HG03457 (cell line): ENCODE results near the gene FAM53C.

Source experiments
- ATAC-seq: cut with Tn5 transposase; IDR thresholded peaks from one replicate; pipeline ENCODE4 v1.9.1; 2021; ENCODE audit warnings: moderate number of reproducible peaks; ENCODE audit not compliant: unreplicated experiment

Gene FAM53C

DNA sequence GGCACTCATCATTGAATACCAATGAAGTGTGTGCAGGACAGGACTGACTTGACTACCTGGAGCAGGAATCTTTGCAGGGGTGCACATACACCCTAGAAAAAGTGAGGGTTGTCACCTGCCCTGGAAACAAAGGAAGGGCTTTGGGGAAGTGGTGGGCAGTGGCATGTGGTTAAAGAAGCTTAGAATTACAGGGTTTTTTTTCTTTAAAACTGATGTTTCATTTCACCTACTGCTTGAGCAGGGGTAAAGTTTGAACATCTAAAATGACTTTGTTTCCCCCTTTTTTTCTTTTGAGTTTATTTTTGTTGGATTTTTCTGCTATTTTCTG, 12.5 kb downstream of the FAM53C start:
- no peak for ATAC-seq

GRCh38 chr5:138351056-138351455, 13.0 kb downstream of the FAM53C start:
- no peak for ATAC-seq

DNA sequence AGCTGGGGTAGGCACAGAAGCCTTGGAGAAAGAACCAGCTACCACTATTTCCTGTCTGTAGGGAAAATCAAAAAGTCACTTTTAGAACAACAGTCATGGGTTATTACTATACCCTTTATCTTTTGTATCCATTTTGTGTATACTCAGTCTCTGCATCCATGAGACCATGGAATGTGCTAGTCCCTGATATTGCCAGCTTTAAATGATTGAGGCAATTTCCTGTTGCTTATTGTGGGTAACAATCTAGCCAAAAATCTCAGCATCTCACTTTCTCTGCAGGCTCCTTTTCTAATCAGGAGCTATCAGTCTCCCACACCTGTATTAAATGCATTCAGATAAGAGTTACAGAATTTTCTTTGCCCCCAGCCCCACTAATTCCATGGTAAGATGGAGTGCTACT, 13.5 kb downstream of the FAM53C start:
- ATAC-seq, result no peak

DNA sequence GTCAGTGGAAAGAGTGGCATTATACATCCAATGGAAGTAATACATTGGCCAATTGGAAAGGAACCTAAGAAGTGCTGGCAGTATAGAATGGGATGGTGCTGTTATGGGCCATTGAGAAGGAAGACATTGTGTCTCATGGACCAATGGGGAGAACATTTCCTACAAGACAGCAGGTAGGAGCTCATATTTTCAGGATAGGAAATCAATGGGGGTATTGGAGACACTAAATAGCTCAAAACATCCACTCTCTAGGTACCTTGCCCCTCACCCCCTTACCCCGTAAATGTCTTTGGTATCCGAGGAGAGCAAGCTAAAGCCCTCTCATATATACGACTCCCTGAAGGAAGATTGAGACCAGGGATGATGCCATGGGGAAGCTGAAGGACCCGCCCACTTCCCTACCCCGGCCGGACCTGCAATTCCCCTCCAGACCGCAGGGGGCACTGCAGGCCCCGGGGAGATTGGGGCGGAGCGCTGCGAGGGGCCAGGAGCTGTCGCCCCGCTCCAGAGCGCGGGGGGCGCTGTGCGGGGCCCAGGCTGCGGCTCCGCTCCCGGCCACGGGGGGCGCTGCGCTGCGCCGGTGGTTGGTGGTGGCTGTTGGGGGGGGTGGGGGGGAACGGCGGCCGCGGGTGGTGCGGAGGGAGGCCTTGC, 14.1 kb downstream of the FAM53C start, which contains the start of gene KDM3B:
KDM3B (plus strand) TSS at position 615 of the 651 bp plus-strand sequence. CDS start 111 bp downstream, outside the sequence.
- ATAC-seq, result peak; percentile 60

- peak; percentile 36 for ATAC-seq
These were observed 14.9 kb downstream of the FAM53C start for GRCh38 chr5:138352722-138353559.

DNA sequence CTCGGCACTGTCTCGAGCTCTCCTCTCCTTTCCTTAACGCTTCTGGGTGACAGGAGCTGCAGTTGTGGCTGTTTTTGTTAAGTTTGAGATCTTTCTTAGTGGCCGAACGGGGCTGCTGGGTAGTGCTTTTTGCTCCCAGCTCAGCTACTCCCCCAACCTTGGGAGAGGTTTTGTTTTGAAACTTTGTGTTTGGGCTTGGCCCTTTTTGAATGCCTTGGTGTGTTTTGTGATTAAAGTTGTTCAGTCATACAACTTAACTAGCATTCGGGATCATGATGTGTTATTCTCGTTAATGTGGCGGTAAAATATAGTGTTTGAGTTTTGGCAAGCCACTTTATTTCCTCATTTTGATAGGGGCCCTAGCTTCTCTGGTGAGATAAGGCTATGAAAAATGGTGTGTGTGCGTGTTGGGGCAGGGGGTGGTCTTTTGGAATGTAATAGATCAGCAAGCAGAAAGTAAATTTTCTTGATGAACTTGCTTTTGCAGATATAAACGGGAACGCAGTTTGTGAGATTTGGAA, 15.6 kb downstream of the FAM53C start:
- no peak for ATAC-seq

- ATAC-seq, result no peak
These were observed 16.3 kb downstream of the FAM53C start for GRCh38 chr5:138354387-138354786.

- no peak for ATAC-seq
These were observed 16.9 kb downstream of the FAM53C start for GRCh38 chr5:138354926-138355378.

DNA sequence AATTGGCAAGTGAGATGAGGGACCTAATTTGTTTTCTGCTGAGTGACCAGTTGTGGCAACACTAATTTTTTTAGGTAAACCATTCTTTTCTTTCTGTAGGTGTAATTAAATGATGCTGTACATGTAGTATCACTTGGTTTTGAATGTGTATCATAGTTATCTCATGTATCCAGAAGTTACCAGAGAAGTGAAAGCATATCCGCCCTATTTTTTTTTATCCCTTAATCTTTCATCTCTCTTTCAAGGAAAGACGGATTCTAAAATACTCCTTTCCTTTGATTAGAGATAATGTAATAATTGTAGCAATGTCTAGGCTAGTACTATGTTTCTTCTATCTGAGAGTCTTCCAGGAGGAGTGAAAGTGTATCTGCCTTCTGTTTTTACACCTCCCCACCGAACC, 21.6 kb downstream of the FAM53C start:
- no peak for ATAC-seq

- ATAC-seq, result no peak
These were observed 22.9 kb downstream of the FAM53C start for GRCh38 chr5:138360941-138361452.

DNA sequence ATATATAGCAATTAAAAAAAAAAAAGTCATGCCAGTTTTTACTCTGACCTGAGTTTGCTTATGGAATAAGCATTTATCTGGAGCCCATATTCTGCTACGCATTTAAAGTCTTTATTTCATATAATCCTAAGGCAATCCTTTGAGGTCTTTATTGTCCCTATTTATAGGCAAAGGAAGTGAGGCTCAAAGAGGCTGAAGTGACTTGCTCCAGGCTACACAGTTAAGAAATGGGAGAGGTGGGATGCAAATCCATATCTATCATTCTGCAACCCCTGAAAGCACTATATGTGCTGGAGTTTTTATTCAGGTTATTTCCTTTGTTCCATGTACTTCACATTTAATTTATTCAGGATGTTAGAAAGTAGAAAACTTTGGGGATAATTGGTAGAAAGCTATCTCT, 26.5 kb downstream of the FAM53C start:
- ATAC-seq, result no peak

DNA sequence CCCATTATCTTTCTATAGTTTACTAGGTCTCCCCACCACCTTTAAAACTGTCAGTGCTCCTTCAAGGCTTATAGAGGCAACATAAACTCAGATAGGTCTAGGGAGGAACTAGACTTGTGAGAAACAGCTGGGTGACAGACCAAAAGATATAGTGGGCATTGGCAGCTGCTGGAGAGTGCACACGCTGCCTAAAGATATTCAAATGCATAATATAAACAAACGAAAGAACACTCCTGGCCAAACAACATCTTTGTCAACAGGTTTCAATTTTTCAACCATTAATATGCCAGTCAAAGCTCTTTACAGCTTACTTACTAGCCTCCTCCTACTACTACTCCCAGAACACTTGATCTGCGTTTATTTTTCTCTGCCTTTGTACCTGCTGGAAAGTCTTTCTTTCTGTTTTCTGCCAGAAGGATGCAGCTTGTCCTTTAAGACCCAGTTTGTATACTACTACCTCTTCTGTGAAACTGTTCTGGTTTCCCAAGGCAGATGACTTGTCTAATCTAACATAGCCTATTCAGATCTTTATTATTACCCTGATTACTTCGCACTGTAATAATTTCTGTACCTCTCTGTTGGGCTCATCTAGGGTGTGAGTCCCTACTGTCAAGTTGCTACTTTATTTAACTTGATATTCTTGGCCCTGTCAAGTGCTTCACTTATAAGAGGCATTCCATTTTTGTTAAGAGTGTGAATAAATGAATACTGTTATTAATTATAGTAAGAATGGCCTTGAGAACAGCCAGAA, 28.7 kb downstream of the FAM53C start:
- no peak for ATAC-seq

GRCh38 chr5:138369261-138369660, 31.2 kb downstream of the FAM53C start:
- ATAC-seq, result no peak

DNA sequence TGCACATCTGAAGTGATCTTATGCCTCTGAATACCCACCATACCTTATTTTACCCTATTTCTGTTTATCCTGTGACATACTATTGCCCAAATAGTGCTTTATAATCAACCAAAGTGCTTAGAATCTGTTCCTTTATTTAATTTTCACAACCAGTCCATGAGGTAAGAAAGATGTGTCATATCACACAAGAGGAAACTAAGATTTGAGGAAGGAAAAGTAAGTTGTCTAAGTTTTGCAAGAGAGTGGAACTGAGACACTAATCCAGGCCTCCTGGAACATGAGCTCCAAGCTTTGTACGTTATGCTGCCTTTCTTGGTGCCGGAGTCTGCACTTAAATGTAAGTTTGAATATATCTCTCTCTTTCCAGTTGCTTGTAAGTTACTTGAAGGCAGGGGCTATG, 31.6 kb downstream of the FAM53C start:
- no peak for ATAC-seq

- no peak for ATAC-seq
These were observed 32.5 kb downstream of the FAM53C start for GRCh38 chr5:138370537-138370936.

DNA sequence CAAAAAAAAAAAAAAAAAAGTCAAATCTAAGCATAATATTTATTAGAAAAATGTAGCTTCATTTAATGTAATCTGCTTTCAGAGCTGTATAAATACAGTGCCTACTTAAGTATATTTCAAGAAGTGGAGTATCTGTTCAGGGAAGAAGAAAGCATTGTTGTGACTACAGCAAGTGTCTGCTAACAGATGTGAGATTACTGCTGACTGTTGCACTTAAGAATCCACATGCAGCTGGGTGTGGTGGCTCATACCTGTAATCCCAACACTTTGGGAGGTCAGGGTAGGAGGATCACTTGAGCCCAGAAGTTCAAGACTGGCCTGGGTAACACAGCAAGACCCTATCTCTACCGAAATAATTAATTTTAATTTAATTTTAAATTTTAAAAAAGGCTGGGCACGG, 33.4 kb downstream of the FAM53C start:
- no peak for ATAC-seq

DNA sequence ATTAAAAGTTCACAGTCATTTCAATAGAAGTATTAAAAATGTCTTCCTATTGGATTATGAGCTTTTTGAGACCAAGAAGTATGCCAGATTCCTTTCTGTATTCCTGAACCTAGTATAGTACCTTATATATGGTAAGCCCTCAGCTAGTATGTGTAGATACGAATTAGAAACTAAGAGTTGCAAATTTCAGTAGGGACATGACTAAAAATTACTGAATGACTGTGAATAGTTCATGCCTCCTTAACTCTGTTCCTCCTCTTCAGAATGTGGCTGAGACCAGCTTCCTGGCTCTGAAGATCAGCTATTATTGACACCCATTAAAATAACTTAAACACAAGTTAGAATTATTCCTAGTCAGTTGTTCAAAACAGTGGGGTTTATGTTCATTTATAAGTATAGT, 34.2 kb downstream of the FAM53C start:
- ATAC-seq, result no peak

DNA sequence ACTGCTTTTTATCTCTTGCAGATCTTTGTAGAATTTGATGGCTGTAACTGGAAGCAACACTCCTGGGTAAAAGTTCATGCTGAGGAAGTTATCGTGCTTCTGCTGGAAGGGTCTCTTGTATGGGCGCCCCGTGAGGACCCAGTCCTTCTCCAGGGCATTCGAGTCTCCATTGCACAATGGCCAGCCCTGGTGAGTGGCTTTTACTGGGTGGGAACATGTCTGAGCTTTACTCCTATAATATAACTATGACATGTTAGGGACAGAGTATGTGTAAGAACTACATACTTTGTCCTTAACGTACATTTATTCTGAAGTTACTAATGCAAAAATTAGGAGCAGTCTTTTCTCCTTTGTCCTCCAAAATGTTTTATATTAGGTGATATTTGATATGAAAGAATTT, 34.6 kb downstream of the FAM53C start:
- no peak for ATAC-seq

- no peak for ATAC-seq
These were observed 44.3 kb downstream of the FAM53C start for GRCh38 chr5:138382347-138382746.

DNA sequence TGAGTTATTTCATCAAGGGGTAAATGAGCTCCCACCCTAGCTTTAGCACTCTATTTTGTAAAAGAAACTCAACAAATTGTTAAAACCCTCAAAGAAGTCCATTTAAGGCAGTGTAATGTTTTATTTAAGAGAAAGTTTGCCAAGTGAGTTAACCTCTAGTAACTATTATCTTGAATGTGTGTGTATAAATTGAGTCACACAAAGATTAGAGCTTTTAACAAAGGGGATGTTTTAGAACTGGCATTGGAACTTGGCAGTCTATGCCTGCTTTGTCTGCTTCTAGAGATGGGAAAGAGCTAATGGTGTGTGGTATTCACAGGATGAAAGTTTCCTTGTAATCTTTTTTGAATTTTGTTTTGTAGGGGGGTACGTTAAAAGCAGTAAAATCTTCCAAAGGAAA, 47.6 kb downstream of the FAM53C start:
- no peak for ATAC-seq

DNA sequence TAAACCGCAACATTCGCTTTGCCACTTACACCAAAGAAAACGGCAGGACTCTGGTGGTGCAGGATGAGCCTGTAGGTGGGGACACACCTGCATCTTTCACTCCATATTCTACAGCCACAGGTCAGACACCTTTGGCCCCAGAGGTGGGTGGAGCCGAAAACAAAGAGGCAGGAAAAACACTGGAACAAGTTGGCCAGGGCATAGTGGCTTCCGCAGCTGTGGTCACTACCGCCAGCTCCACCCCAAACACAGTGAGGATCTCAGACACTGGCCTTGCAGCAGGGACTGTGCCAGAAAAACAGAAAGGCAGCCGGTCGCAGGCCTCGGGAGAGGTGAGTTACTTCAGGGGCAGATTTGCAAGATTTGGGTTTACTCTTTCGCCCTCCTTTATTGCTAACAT, 48.2 kb downstream of the FAM53C start:
- ATAC-seq, result no peak
